MM.1S (cell line): Measurements from ENCODE around the gene KCNMA1.

Source experiments
- CTCF ChIP-seq: fragments of 300-600 bp; sonication (generic); IDR thresholded peaks from 2 replicates; pipeline ENCODE4 v1.5.1; 2016; ENCODE audit warnings: antibody characterized with exemption, low read length, mixed read lengths
- EZH2 ChIP-seq: fragments of 300-600 bp; sonication (generic); optimal IDR thresholded peaks from 2 replicates; pipeline ENCODE3; 2017; ENCODE audit warnings: low read depth, mild to moderate bottlenecking, antibody characterized with exemption, low read length, mixed read lengths

- TF ChIP-seq CTCF (no peak), EZH2 (no peak)
These were observed 528.1 kb downstream of the KCNMA1 start for GRCh38 chr10:77109351-77109994.
